Neutrophil (primary cell): ENCODE data around the gene ZNF618.

Source experiments
- H3K27ac ChIP-seq: fragments of 200-600 bp; sonication (generic); 2 replicates; pipeline ENCODE4 v1.5.1; 2016; ENCODE audit warnings: mild to moderate bottlenecking, moderate library complexity
- H3K27me3 ChIP-seq: fragments of 200-600 bp; sonication (generic); 2 replicates; pipeline ENCODE4 v1.6.0; 2016; ENCODE audit warnings: mild to moderate bottlenecking
- H3K36me3 ChIP-seq: fragments of 200-600 bp; sonication (generic); 2 replicates; pipeline ENCODE4 v1.5.1; 2017
- H3K4me1 ChIP-seq, 2 experiments: fragments of 200-600 bp in 1 of 2; sonication (generic) in 1 of 2; 1 replicate in 1 of 2; 2 replicates in 1 of 2; pipeline versions ENCODE4 v1.5.1 to v1.6.1; 2013 to 2016; ENCODE audit warnings: low read depth in 1 of 2, low read length in 1 of 2, mild to moderate bottlenecking in 1 of 2, moderate library complexity in 1 of 2; ENCODE audit not compliant: control insufficient read depth in 1 of 2, insufficient read depth in 1 of 2
- H3K4me3 ChIP-seq, 2 experiments: fragments of 200-600 bp in 1 of 2; sonication (generic) in 1 of 2; 1 replicate in 1 of 2; 2 replicates in 1 of 2; pipeline ENCODE4 v1.5.1; 2013 to 2016; ENCODE audit warnings: low read depth in 1 of 2, low read length in 1 of 2, mild to moderate bottlenecking in 1 of 2, moderate library complexity in 1 of 2
- H3K9me3 ChIP-seq: fragments of 200-600 bp; sonication (generic); 2 replicates; pipeline ENCODE4 v1.5.1; 2016
- TF ChIP-seq, protein P1 (sequence below): fragments of 200-600 bp; sonication (generic); IDR thresholded peaks from 2 replicates; pipeline ENCODE4 v1.5.1; 2016; ENCODE audit warnings: antibody characterized with exemption

The ZNF618 gene

GRCh38 chr9:113941056-113941455 is 64.9 kb downstream of the ZNF618 start:
- Histone ChIP-seq H3K27ac (no peak overlapping the region), H3K9me3 (no peaks in the 10 kb centered on the region), H3K4me3 (no peak overlapping the region), H3K4me1 (no peaks in the 10 kb centered on the region), H3K27me3 (no peaks in the 10 kb centered on the region), H3K36me3 (no peaks in the 10 kb centered on the region)
- TF ChIP-seq, protein P1, sequence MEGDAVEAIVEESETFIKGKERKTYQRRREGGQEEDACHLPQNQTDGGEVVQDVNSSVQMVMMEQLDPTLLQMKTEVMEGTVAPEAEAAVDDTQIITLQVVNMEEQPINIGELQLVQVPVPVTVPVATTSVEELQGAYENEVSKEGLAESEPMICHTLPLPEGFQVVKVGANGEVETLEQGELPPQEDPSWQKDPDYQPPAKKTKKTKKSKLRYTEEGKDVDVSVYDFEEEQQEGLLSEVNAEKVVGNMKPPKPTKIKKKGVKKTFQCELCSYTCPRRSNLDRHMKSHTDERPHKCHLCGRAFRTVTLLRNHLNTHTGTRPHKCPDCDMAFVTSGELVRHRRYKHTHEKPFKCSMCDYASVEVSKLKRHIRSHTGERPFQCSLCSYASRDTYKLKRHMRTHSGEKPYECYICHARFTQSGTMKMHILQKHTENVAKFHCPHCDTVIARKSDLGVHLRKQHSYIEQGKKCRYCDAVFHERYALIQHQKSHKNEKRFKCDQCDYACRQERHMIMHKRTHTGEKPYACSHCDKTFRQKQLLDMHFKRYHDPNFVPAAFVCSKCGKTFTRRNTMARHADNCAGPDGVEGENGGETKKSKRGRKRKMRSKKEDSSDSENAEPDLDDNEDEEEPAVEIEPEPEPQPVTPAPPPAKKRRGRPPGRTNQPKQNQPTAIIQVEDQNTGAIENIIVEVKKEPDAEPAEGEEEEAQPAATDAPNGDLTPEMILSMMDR, result no peak

DNA sequence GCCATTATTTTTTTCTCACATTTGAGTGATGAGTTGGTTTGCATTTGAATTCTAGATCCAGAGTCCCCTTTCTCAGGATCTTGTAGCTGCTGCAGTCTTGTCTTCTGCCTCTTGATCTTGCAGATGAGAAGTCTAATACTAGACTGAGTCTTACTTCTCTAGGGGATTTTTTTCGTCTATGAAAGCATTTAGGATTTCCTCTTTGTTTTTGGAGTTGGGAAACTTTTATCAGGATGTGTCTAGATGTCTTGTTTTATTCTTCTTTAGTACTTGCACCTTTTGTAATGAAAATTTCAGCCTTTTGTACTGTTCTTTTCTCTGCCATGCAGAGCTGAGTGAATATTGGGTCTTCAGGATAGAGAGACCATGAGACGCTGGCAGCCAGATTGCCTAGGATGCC is 65.4 kb downstream of the ZNF618 start:
- H3K4me1 ChIP-seq, result no peaks in the 10 kb centered on the region
- no peaks in the 10 kb centered on the region for H3K36me3 ChIP-seq
- H3K9me3 ChIP-seq, result no peaks in the 10 kb centered on the region
- H3K27ac ChIP-seq, result no peak overlapping the region
- H3K27me3 ChIP-seq, result no peaks in the 10 kb centered on the region
- TF ChIP-seq, protein P1, result no peak
- no peak overlapping the region for H3K4me3 ChIP-seq

DNA sequence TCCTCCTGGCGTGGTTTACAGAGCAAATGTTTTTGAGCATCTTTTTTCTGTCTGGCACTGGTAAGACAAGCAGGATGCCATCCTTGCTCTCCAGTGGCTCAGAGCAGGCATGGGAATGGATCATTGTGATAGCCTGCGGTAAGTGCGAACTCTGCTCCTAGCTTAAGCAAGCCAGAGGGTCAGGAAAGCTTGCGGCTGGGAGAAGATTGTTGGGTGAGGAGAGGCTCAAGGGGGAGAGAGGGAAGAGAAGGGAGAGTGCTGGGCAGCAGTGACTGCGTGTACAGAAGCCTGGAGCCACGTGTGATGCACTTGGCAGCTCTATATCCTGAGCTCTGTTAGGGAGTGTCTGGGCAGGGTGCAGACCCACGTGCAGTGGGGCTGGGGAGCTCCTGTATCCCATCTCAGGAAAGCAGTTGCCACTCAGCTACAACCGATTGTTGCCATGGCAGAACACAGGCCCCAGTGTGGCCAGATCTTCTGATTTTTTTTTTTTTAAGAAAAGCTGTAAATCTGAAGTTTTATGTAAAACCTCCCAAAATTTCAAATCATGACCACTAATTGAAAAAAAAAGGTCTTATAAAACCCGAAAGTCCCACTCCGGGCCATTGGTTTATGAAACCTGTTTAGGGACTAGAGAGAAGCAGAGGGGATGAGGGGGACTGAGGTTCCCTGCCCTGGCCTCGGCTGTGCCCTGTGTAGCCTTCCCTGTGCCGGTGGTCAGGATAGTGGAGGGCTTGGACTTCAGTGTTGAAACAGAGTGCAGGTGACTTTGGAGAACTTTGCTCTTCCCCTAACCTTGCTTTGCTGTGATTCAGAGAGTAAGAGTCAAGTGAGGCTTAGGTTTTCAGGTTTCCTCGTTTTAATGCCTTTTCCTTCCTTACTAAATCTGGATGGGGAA is 67.3 kb downstream of the ZNF618 start:
- H3K4me1 ChIP-seq, result no peaks in the 10 kb centered on the region
- no peak overlapping the region for H3K27ac ChIP-seq
- TF ChIP-seq, protein P1, result no peak
- no peaks in the 10 kb centered on the region for H3K9me3 ChIP-seq
- H3K36me3 ChIP-seq, result no peaks in the 10 kb centered on the region
- no peak overlapping the region for H3K4me3 ChIP-seq
- H3K27me3 ChIP-seq, result no peaks in the 10 kb centered on the region

GRCh38 chr9:113945784-113946183 is 69.7 kb downstream of the ZNF618 start:
- TF ChIP-seq, protein P1, result no peak
- no peaks in the 10 kb centered on the region for H3K4me1 ChIP-seq
- H3K36me3 ChIP-seq, result no peaks in the 10 kb centered on the region

GRCh38 chr9:113946496-113947115 is 70.5 kb downstream of the ZNF618 start:
- Histone ChIP-seq H3K27ac (no peak overlapping the region), H3K4me1 (no peaks in the 10 kb centered on the region), H3K9me3 (no peaks in the 10 kb centered on the region), H3K4me3 (no peak overlapping the region), H3K36me3 (no peaks in the 10 kb centered on the region), H3K27me3 (no peaks in the 10 kb centered on the region)
- TF ChIP-seq, protein P1, result no peak

More at GRCh38 chr9:113945784-113946183, 69.7 kb downstream of the ZNF618 start:
- H3K4me3 ChIP-seq, result no peak overlapping the region
- no peak overlapping the region for H3K27ac ChIP-seq
- H3K9me3 ChIP-seq, result no peaks in the 10 kb centered on the region
- H3K27me3 ChIP-seq, result no peaks in the 10 kb centered on the region
